HG03103 (cell line): ENCODE measurements around the gene GPR139.

ENCODE experiments used
- ATAC-seq: cut with Tn5 transposase; IDR thresholded peaks from one replicate; pipeline ENCODE4 v1.9.1; 2021; ENCODE audit warnings: low read depth; ENCODE audit not compliant: unreplicated experiment

The GPR139 gene

DNA sequence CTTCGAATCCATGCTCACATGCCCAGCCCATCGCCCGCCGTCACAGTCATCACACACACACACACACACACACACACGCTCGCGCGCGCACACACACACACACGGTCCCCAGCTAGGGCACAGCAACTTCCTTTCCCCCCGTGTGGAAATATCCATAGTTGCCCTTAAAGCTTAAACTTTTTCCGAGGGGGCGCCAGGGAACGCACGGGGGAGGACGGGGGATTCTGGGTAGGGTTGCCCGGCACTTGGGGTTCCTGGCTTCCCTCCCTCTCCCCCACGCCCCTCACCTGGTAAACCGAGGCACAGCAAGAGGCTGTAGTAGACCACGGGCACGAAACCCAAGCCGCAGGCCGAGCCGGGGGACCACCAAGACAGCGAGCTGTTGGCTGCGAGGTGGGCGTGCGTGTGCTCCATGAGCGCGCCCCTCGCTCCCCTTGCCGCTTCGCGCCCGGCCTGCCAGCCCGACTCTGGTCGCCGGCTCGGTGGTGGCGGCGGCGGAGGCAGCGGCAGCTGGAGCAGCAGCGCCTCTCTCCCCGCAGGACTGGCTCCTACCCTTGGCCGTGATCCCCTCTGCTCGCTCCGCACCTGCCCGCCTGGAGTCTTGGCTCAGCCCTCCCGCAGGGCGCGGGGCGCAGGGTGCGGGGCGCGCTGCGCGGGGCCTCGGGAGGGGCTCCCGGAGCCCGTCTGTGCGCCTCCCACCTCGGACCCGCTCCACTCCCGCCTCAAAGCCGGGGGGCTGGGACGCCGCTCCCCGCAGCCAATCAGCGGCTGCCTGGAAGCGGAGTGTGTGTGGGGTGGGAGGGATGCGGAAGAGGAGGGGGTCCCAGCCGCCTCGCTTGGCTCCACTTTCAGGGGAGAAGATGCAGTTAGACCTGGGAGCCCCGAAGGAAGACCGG is at the start of gene GPR139:
TSS of gene GPR139 (minus strand) at position 688 of the 896 bp plus-strand sequence. CDS start at position 414, 274 bp downstream.
- ATAC-seq = no peak

DNA sequence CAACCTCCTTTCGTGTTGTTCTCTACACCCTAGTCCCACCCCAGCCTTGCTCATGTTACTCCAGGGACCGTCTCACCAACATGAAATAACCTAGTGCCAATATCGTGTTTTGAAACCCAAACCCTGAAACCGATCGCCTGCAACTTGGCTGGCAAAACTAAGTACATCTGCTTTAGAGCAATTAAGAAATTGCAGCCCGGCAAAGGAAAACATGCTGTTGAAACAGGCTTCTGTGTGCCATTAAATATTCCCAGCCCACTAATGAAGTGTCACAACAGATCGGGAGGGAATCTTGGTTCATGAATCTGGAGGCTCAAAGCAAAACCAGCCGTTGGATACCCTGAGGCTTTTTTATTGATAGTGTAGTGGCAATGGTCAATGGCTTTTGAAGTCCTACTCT is 48.3 kb upstream of the GPR139 start:
- no peak for ATAC-seq

DNA sequence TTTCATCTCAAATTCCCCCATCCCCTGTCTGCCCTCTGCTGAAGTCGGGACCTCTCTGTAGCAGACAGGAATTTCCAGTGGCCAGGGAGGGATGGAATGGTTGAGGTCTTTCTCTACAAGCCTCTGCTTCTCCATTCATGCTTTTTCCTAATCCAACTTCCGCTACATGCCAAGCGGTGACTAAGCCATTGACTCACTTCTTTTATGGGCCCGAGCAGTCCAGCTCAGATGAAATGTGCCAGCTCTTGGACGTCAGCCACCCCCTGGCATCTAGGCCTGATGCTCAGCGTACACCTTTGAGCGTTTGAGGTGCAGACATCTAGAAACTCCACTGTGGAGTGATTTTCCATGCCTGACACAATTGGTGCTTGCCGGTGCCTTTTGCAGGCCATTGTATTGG is 40.7 kb upstream of the GPR139 start:
- no peak for ATAC-seq

DNA sequence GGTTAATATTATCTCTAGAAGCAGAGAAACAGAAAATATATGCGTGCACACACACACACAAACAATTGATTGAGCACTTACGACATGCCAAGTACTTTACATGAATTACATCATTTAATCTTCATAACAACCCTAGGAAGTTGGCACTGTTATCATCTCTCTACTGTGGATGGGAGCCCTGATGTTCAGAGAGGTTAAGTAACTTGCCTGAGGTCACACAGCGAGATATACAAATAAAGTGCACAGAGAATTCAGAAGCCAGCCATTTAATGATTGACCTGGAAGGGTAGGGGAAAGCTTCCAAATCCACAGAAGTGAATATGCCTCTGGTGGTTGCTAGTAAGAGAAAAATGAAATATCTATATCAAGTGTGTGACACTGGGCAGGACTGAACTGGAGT is 37.5 kb upstream of the GPR139 start:
- no peak for ATAC-seq

DNA sequence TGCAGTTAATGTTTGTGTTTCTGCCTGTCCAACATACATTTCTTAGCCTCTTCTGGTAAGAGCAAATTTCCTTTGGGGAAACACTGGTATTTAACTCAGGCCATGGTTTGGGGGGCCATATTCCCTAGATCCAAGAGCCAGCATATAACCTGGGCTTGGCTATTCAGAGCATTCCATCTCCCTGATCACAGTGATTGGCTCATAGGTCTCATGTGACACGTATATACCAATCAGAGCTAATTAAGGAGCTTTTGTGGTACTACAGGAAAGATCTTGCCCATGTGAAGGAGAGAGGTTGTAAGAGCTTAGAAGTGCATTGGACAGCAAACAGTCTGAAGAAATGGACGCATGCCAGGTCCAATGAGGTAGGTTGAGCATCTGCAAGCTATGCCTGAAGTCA is 33.4 kb upstream of the GPR139 start:
- no peak for ATAC-seq

DNA sequence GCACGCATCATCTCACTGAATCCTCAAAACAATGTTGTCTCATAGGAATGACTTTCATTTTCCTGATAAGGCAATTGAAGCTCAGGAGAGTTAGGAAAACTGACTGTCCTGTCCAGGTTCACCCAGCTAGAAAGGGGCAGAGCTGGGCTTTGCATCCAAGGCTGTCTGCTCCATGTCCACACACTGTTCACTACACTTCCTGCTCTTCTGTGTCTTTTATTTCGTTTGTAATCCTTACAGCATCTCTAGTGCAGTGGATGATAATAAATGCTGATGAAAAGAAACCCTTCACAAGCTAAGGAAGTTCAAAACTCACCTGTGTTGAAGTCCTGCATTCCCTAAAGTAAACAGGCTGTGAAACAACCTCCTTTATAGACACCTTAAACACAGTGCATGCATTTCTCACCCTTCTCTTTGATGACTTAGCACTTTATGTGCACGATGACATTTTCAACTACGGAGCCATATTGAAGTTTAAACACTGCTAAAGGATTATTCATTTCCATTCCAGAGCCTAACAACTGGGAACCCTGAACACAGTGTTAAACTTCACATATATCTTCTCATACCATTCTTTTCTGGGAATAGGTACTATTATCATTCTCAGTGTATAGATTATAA is 31.0 kb upstream of the GPR139 start:
- ATAC-seq = no peak

DNA sequence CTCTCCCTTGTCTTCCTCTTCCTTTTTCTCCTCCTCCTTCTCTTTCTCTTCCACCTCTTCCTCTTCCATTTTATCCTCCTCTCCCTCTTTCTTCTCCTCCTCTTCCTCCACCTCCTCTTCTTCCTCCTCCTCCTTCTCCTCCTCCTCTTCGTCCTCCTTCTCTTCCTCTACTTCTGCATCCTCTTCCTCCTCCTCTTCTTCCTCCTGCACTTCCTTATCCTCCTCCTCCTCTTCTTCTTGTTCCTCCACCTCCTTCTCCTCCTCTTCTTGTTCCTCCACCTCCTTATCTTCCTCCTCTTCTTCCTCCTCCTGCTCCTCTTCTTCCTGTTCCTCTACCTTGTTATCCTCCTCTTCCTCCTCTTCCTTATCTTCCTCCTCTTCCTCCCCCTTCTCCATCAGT is 28.8 kb upstream of the GPR139 start:
- ATAC-seq = no peak

DNA sequence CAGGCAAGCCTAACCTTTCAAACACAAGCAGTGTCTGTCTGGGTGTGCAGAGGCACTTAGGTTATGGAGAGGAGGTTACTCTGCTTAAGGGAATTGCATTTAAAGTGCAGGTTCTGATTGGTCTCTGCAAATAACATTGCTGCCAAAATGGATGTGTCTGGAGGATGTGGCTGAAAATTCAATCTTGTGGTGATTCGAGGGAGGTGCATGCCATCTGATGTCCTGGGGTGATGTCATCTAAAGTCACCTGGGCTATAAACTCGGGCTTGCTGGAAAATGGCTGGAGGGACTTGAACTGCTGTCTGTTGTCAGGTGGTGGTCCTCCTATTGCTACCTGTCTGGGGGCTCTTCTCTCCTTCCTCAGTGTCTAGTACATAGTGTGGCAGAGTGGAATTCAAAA is 28.3 kb upstream of the GPR139 start:
- no peak for ATAC-seq

DNA sequence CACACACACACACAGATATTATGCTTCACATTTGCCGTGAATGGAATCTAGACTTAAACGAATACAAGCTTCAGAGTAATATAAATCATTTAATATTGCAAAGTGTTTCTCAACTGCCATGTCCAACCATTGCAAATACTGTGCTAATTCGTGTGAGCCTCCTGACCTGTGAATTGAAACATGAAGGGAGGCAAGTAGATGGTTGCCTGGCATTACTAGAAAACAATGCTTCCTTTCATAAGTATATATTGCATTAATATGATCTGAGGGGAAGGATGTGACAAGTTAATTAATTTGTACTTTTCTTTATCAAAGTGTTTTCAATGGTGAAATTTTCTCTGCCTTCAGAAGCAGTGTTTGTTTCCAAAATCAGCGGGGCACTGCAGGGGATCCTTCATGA is 25.7 kb upstream of the GPR139 start:
- no peak for ATAC-seq

DNA sequence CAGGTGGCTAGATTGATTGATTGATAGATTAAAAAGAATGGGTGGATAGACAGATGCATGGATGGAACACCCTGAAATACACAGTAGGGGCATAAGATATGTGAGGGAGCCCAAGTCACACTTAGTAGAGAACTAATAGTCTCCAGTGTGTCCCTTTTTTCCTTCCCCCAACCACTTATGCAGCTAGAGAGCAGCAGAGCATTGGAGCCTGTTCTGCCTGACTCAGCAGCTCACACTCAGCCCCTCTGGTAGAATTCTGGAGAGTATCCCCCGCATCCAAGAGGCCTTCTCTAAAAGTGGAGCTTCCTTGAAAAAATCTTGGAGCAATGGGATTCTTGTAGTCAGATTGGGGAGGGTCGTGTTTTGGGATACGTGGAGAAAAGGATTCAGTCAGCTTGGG is 20.5 kb upstream of the GPR139 start:
- no peak for ATAC-seq

DNA sequence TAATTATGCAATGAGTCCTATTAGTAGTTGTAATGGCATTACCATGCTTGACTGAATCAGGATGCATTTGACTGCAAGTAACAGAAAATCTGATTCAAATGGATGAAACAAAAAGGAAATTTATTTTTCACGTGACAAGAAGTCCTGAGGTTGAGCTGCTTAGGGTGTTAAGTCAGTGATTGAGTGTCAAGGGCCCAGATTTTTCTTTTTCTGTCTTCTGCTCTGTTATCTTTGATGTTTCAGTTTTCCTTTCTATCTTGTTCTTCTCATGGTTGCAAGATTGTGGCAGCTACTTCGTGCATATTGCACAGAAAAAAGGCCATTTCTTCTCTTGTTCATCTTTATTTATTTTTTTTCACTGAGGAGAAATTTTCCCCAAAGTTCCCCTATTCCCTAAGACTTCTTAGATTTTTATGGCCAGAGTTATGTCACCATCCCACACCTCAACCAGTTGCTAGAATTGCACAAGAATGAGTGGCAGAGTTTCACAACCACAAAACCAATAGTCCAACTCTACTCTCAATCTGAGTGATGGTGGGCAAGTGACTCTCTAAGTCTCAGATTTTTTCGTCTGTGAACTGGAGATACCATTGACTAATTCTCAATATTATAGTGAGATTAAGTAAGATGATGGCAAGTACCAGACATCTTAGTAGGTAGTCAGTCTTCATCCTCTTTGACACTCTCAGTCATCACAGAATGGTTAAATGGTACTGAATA is 15.7 kb upstream of the GPR139 start:
- no peak for ATAC-seq

DNA sequence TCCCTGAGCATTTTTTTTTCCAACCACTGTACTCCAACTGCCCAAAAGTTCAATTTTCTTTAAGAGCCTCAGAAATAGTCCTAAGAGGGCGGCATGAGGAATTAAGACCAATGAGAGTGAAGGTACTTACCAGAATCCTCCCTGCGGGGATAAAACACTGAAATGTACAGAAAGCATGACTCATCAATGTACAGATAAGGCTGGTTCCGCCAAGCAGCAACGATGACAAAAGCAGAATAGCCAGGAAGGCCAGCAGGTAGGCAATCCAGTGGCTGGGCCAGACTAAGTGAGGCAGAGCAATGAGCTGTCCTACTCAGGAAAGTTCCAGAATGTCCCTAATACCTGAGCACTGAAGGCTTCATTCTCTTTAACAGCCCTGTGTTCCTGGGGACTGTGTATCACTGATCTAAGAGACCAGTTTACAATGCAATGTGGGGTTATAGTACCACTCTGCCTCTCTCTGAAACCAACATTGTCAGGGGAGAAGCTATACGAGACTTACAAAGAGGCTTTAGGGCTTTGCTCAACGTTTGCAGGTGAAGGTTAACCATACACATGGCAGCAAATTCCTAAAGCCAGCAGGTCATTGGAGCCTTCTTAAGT is 11.0 kb upstream of the GPR139 start:
- no peak for ATAC-seq

DNA sequence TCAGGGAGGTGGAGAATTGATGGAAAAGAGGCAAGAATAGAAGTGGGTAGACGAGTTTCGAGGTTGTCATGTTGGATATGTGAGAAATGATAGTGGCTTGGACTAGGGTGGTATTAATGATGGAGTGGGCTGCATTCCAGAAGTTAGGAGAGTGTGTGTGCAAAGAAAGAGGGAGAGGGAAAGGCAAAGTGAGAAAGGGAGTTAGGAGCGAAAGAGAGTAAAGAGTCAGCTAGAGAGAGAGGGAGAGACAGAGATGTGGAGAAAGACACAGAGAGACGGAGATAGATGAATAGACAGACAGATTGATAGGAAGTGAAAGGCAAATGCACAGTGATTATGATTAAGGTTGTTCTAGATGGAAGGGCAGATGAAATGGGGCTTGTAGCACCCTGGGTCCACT is 5.4 kb upstream of the GPR139 start:
- no peak for ATAC-seq

DNA sequence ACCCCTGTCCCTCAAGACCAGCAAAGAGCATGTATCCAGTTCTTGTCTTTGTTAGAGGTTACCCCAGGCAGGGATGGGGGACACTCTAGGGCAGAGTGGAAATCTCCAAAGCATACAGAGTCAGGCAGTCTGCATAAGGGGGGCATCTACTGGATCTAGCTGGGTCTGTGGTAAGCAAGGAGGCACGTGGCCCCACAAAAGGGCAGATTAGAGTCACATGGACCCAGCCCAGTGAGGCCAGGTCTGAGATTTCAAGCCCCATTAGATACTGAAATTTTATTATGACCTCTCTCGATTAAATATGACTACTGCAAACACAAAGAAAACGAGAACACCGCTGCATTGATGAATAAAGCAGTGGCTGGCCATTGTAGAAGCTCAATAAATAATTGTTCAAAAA is 1.6 kb upstream of the GPR139 start:
- ATAC-seq = no peak

DNA sequence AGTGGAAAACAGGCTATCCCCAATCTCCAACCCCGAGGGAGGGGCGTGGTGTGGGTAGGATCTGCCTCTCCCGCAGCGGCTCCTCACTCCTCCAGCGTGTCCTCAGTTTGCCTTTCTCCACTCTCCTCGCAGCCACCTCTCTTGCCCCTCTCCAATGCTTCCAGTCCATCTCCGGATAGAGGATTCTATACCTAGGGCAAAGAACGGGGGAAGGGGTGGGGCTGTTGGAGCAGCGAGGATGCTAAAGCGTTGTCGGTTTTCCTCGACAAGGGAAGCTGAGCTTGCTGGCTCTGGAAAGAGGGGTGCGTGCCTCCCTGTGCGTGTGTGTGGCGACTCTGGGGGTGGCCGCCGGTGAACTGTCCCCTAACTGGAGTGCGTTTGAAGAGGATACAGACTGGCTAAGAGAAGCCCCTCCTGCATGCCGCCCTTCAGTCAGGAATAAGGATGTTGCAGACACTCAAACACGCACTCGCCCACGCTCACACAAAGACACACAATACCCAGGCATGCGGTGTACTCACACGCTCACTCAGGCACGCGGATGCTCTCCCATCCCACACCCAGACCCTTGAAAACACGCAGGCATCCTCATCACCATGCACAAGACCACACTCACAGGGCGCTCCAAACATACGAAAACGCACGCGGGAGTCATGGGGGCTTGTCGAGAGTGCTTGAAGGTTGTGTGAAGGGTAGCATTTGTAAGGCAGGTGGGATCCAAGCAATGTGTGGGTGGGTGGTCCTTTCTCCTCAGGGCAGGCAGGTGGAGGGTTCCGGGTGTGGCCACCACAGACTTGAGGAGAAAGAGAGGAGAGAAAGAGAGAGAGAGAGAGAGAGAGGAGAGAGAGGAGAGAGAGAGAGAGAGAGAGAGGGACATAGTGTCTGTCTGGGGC is 655 bp upstream of the GPR139 start:
- ATAC-seq = no peak

DNA sequence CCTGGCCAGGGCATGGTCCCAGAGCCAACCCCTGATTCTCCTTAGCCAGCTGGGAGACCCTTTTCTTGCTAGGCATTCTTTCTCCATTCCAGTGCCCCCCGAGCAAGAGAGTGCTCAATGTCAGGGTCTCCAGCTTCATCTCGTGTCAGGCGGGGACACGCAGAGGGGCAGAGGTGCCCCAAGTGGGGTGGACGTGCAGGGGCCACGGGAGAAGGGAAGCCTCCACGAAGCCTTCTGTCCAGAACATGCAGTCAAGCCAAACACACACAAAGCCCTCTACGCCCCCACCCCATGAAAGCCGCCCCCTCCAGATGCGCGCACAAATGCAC is 852 bp downstream of the GPR139 start:
- ATAC-seq = no peak

DNA sequence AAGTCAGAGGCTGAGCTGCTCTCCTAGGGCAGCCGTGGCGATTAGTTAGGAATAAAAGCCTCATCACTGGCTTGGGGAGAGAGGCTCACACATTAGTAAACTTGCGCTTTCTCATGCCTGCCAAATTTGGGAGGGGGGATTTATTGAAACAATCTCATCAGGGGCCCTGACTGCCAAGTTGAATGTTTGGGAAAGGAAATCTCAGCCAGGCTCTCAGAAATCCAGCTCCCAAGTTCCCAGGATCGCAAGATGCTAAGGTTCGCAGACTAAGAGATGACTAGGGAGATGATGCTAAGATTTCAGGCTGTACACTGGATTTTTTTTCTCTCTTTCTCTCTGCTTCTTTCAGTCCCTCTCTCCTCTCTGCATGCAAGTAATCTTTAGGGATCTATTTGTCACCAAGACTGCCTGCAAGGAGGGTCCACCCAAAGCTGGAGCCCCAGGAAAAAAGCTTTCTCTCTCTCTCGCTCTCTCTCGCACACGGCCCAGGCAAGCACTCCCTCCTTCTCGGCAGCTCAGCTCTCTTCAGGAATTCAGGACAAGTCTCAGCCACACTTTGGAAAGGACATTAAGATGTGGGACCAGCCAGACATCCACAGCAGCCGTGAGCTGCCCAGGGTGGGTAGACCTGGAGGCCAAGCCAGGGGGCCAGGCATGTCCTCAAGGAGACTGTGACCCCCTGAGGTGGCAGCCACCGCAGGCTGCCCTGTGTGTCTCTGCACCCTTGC is 1.4 kb downstream of the GPR139 start:
- no peak for ATAC-seq

DNA sequence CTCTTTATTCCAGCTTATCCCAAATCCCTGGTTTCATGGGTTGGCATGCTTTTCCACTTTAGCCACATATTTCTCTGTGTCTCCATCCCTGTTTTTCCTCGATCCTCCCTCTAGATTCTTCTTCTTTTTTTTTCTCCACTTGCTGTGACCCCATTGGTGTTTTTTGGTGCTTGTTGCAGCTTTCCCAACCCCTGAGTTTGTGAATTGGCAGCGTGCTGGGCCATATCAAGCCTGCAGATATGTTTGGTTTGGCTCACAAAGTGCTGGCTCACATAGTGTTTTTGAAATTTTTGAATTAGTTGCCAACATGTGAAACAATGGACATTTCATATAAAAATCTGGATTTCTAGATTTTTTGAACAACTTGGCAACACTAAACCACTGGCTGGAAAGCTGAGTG is 8.8 kb downstream of the GPR139 start:
- no peak for ATAC-seq

DNA sequence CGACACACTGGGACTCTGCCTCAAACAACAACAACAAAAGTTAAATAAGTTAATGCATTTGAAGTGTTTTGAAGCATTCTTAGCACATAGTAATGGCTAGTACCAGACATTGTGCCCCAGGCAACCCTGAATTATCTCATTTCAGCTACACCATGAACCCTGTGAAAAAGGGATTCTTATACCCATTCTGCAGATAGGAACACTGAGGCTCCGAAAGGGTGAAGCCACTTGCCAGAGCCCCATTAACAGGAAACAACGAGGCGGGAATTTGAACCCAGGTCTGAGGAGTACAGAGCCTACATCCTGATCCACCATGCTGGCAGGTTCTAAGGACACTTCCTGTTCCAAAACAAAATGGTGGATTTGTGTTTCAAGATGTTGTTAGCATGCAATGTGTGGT is 9.2 kb downstream of the GPR139 start:
- no peak for ATAC-seq

DNA sequence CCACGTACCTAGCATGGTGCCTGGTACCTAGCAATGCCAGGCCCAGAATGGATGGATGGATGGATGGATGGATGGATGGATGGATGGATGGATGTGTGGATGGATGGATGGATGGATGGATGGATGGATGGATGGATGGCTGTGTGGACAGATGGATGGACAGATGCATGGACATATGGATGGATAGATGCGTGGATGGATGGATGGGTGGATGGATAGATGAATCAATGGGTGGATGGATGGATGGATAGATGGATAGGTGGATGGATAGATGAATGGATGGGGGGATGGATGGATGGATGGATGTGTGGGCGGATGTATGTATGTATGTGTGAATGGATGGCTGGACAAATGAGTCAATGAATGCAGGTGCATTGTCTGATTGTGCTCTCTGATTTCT is 12.6 kb downstream of the GPR139 start:
- ATAC-seq = no peak
